DMS79 (cell line): ENCODE measurements around the gene NEDD4L.

Source experiments
- DNase-seq: peaks from one replicate; lab custom pipeline; 2025; lab: John Stamatoyannopoulos, UW

The NEDD4L gene

GRCh38 chr18:58118536-58118935 lies 74.5 kb downstream of the NEDD4L start:
- no peak for DNase-seq

- no peak for DNase-seq
These were observed 75.8 kb downstream of the NEDD4L start for GRCh38 chr18:58119819-58120218.

- DNase-seq = no peak
These were observed 80.4 kb downstream of the NEDD4L start for GRCh38 chr18:58124475-58124874.

DNA sequence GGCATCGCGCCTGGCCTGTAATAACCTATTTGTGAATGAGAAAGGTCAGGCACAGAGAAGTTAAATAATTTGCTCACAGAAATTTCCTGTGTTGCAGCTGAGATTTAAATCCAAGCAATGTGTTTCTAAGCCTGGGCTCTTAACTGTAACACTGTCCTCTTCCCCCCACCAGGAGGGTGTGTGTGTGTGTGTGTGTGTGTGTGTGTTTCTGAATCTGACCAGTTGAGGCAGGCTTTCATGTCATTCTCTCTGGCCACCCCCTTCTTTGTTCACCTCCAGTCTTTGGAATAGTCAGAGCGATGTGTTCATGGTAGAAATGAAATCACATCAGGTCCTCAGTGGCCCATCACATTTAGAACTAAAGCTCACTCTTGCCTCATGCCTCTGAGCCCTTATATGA lies 81.2 kb downstream of the NEDD4L start:
- DNase-seq = no peak

DNA sequence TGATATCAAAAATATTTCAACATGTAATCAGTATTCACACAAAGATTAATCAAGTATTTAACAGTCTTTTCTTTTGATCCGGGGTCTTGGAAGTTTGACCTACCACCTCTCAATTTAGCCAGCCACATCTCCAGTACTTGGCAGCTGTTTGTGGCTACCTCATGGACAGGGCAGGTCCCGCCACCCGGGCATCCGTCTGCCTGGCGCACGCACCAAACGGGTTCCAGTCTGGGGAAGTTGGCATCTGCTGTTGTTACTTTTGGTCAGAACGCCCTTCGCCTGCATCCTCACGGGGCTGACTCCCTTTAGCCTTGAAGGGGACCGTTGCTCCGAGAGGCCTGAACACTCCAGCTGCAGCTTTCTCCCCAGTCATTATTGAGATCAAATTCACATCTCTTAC lies 81.7 kb downstream of the NEDD4L start:
- no peak for DNase-seq

DNA sequence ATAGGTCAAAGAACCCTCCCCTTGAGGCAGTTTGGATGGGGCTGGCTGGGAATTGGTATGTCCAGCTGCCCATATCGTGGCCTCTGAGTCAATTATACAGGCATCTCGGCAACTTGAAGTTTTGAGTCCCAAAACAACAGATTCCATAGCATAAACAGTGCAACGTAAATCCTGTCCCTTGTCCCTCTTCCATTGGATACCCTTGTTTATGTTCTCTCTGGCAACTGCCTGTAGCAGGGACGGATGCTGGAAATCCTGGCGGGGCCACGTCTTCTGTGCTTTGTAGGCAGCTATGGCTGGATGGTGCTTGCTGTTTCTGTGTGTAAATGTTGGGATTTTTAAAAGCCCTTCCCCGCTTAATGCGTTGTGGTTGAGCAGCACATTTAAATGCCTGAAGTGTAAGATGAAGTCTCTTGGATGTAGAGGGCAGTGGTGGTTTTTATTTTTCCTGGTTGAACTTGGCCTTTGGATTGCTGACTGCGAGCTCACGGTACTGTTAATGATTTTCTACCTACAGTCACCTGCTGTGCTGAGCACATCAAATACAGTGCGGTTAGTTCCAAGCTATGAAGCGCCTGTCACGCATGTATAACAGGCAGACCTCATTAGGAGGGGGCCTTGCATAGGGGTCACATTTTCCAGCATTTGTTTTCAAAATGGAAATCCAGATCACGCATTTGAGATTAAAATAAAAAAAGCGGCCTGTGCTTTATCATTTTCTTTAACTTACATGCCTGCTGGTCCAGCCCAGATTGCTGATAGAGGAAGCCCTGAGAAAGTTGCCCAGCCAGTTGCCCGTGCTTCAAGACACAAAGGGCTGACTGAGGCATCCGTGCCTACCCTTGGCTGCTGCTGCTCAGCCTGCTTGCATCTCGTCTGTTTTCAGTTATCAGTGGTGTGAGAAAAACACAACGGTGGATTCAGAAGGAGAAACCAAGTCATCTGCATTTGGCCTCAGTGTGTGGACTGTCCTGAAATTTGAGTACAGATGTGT lies 84.7 kb downstream of the NEDD4L start:
- DNase-seq = peak; percentile 70

DNA sequence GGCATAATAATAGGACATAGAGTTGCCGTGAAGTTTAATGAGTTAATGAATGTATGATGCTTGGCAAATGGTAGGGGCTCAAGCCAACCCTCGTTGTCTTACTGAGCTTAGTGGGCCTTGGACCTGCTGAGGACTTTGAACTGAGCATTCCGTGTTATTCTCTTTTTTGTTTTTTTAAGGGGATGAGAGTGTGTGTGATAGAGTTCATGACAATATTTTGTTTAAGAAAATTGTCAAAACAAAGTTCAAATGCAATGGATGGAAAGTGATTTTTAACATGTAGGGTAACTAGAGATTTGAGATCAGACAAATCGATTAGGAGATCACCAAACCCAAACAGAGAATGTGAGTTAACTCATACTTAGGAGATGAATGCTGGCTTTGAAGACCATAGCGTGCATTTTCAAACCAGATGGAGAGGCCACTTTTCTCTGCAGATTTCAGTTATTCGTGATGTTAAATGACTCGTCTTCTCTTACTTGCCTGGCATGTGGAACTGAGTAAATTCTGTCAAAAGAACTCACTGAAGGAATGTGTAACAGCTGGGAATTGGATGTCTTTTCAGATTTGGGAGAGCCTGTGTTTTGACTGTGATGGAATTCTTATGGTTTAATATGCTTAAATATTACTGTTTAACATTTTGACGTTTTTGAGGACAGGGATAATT lies 88.7 kb downstream of the NEDD4L start:
- no peak for DNase-seq

GRCh38 chr18:58135183-58135641 lies 91.2 kb downstream of the NEDD4L start:
- DNase-seq = peak; percentile 10

- DNase-seq = no peak
These were observed 91.8 kb downstream of the NEDD4L start for GRCh38 chr18:58135701-58136331.

DNA sequence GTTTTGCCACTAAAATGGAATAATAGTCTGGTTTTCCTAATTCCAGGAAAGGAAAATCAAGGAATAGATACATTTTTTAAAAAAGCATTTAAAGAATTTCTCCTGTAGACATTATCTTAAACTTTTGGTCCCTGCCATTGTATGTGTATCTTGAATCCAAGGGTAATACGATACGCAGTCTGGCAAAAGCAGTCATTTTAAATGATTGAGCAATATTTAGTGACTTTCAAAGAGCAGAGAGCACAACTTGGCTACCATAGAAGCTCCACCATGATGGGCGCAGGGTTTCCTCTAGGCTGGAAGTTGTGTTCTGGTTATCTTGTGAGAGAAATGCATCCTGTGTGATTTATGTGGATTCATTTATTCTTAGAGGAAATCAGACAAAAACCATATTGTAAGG lies 92.9 kb downstream of the NEDD4L start:
- DNase-seq = no peak

GRCh38 chr18:58139459-58140386 lies 95.7 kb downstream of the NEDD4L start:
- DNase-seq = no peak

- no peak for DNase-seq
These were observed 96.6 kb downstream of the NEDD4L start for GRCh38 chr18:58140387-58141325.

DNA sequence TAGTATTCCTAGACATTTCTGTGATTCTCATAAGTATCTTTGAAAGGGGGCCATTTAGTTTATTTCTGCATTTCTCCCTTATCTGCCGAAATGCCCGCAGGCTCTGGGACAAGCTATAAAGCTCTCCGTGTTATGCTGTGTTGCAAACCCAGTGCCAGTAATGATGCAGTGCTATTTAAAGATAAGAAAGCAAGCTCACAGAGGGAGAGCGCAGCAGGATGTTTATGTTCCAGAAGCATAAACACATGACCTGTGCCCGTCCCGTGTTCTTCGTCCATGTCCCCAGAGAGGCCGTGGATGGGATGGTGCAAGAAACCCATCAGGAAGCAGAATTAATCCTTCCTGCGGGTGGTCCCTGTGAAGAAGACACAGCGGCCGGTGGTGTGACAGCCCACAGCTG lies 99.4 kb downstream of the NEDD4L start:
- no peak for DNase-seq

- DNase-seq = no peak
These were observed 100.1 kb downstream of the NEDD4L start for GRCh38 chr18:58144106-58144505.

DNA sequence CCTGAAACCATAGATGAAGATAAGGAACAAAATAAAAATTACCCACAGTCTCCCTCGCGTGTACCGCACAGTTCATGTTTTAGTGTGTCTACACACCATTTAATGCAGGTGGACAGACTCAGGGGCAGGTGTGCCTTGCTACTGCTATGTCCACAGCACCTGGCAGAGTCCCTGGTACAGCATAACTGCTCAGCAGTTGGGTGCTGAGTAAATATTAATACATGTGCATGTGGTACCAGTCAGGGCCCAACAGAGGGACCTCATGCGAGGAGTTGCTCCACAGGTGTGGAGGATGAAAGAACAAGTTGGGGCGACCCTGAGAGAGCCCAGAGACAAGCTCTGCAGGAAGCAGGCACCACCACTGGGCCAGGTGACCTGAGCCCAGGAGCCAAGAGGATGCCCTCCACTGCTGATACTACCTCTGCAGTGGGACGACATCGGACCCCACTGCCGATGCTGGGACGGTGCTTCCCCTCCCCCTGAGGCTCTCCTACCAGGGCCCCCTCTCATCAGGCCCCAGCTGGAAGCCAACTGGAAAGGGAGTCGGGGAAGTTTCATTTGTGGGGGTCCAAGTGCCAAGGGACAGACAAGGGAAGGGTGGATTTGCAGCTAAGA lies 100.8 kb downstream of the NEDD4L start:
- DNase-seq = no peak

GRCh38 chr18:58146099-58146498 lies 102.1 kb downstream of the NEDD4L start:
- no peak for DNase-seq

- no peak for DNase-seq
These were observed 105.0 kb downstream of the NEDD4L start for GRCh38 chr18:58148954-58149471.

- no peak for DNase-seq
These were observed 106.7 kb downstream of the NEDD4L start for GRCh38 chr18:58150772-58151171.

DNA sequence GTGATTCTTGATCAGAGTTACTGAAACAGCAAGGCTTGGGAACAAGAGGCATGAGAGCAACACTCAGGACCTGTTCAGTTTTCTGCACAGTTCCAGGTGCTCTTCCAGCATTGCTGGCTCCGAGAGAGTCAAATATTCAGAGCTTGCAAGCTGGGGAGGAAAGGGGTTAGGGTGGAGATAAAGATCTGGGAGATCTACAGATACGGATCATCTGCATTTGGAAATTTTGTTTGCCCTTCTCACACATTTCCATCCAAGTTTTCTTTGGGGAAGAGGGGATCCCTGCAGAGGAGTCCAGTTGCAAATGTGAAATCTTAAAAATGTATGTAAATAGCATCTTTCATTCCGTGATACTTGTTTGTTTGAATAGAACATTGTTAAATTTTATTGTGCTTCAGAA lies 108.2 kb downstream of the NEDD4L start:
- no peak for DNase-seq

GRCh38 chr18:58152891-58153290 lies 108.9 kb downstream of the NEDD4L start:
- DNase-seq = no peak
